Natural killer cell (primary cell): ENCODE results near the gene CDC34. TPM values are rescaled to one million over a fixed set of nuclear protein-coding genes. Genes with fewer than 3 reads are reported as not detected.

ENCODE experiments used
- ATAC-seq, 3 donors: fragments of 150-1000 bp in 2 of 3; fragments of 200-7000 bp in 1 of 3; cut with Tn5 transposase; 1 replicate in 1 of 3; 2 replicates in 2 of 3; pipeline ENCODE4 v1.10.0; 2021; ENCODE audit warnings: mild to moderate bottlenecking in 2 of 3, moderate library complexity in 2 of 3
- DNase-seq, 2 donors: peaks; one replicate each; pipeline versions ENCODE4 v3.0.0 to v3.0.0-alpha.2; 2013 to 2021; ENCODE audit warnings: mixed read lengths in 1 of 2
- H3K27ac ChIP-seq: one replicate; pipeline ENCODE4 v1.5.1; 2013; ENCODE audit warnings: mild to moderate bottlenecking, low read length
- H3K27me3 ChIP-seq: one replicate; pipeline ENCODE4 v1.6.1; 2013; ENCODE audit warnings: low read length; ENCODE audit not compliant: control insufficient read depth, insufficient read depth
- H3K36me3 ChIP-seq: one replicate; pipeline ENCODE4 v1.6.1; 2013; ENCODE audit warnings: low read length; ENCODE audit not compliant: control insufficient read depth, insufficient read depth
- H3K4me1 ChIP-seq: one replicate; pipeline ENCODE4 v1.6.1; 2013; ENCODE audit warnings: low read length; ENCODE audit not compliant: control insufficient read depth, insufficient read depth
- H3K4me3 ChIP-seq: one replicate; pipeline ENCODE4 v1.5.1; 2013; ENCODE audit warnings: low read length
- H3K9me3 ChIP-seq: one replicate; pipeline ENCODE4 v1.6.1; 2013; ENCODE audit warnings: low read length; ENCODE audit not compliant: control insufficient read depth, insufficient read depth
- H3K27ac Mint-ChIP-seq, 2 donors: one replicate each; pipeline ENCODE4 v1.8.0; 2022; ENCODE audit warnings: mild to moderate bottlenecking in 2 of 2, mixed read lengths in 2 of 2, moderate library complexity in 1 of 2
- H3K27me3 Mint-ChIP-seq, 2 donors: one replicate each; pipeline ENCODE4 v1.8.0; 2022; ENCODE audit warnings: low read depth in 2 of 2, mixed read lengths in 2 of 2
- H3K36me3 Mint-ChIP-seq: one replicate; pipeline ENCODE4 v1.8.0; 2022; ENCODE audit warnings: mixed read lengths
- H3K4me1 Mint-ChIP-seq, 2 donors: one replicate each; pipeline ENCODE4 v1.8.0; 2022; ENCODE audit warnings: mixed read lengths in 2 of 2
- H3K4me3 Mint-ChIP-seq: one replicate; pipeline ENCODE4 v1.8.0; 2022; ENCODE audit warnings: mild to moderate bottlenecking, moderate library complexity, mixed read lengths
- H3K9me3 Mint-ChIP-seq, 2 donors: one replicate each; pipeline ENCODE4 v1.8.0; 2022; ENCODE audit warnings: mixed read lengths in 2 of 2
- WGBS: methylation state at CpG from one replicate; pipeline ENCODE4 v1.1.7; 2013; ENCODE audit warnings: missing lambda C conversion rate; ENCODE audit not compliant: insufficient coverage; 5-methylcytosine and 5-hydroxymethylcytosine counted together
- intact Hi-C: fragments of 100-400 bp; cut with micrococcal nuclease; formaldehyde crosslinking; loops from one replicate; pipeline ENCODE4 v1.14.2; 2022
- total RNA-seq, 4 donors: library from RNA; stranded (reverse); fragments of 120-200 nt in 1 of 4; gene quantifications; one replicate each; pipeline versions ENCODE4 v1.2.3 to v1.2.4, GENCODE V29; 2013 to 2022
- TF ChIP-seq, protein P1 (sequence below): fragments of 200-600 bp; IDR thresholded peaks from one replicate; pipeline ENCODE4 v1.8.0; 2022; ENCODE audit warnings: antibody characterized with exemption

Gene CDC34
- total RNA-seq, 3 donors from 2014 or later (not counting 1 experiment from before 2014, with no cell fraction given): 68.5 to 114 (median 101) TPM

- Mint-ChIP-seq H3K4me1 (peaks cover 13 to 28% of the 10 kb centered on the region in 2 donors), H3K36me3 (no peaks in the 10 kb centered on the region), H3K4me3 (no peak overlapping the region), H3K27ac (no peak overlapping the region), H3K27me3 (no peaks in the 10 kb centered on the region), H3K9me3 (no peaks in the 10 kb centered on the region)
- Histone ChIP-seq H3K9me3 (no peaks in the 10 kb centered on the region), H3K27ac (no peak overlapping the region), H3K4me3 (no peak overlapping the region), H3K36me3 (peaks cover 45% of the 10 kb centered on the region), H3K27me3 (no peaks in the 10 kb centered on the region), H3K4me1 (peaks cover 26% of the 10 kb centered on the region)
- ATAC-seq: no peak
- no peak for DNase-seq
- intact Hi-C loops: no loop called here
- TF ChIP-seq, protein P1, sequence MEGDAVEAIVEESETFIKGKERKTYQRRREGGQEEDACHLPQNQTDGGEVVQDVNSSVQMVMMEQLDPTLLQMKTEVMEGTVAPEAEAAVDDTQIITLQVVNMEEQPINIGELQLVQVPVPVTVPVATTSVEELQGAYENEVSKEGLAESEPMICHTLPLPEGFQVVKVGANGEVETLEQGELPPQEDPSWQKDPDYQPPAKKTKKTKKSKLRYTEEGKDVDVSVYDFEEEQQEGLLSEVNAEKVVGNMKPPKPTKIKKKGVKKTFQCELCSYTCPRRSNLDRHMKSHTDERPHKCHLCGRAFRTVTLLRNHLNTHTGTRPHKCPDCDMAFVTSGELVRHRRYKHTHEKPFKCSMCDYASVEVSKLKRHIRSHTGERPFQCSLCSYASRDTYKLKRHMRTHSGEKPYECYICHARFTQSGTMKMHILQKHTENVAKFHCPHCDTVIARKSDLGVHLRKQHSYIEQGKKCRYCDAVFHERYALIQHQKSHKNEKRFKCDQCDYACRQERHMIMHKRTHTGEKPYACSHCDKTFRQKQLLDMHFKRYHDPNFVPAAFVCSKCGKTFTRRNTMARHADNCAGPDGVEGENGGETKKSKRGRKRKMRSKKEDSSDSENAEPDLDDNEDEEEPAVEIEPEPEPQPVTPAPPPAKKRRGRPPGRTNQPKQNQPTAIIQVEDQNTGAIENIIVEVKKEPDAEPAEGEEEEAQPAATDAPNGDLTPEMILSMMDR: no peak
- WGBS: 92% methylated on average over 30 of the region's 30 CpGs
Measured at GRCh38 chr19:539429-540030, 8.0 kb downstream of the CDC34 start.

GRCh38 chr19:540867-541637, 9.5 kb downstream of the CDC34 start:
- peaks cover 13 to 30% of the 10 kb centered on the region in 2 donors for H3K4me1 Mint-ChIP-seq
- no peak for DNase-seq
- no peaks in the 10 kb centered on the region for H3K9me3 ChIP-seq
- no peak overlapping the region for H3K27ac ChIP-seq
- no peak for ATAC-seq
- TF ChIP-seq, protein P1: no peak
- no peak overlapping the region for H3K4me3 Mint-ChIP-seq
- 94% methylated on average over 51 of the region's 51 CpGs for WGBS
- no peak overlapping the region for H3K27ac Mint-ChIP-seq
- no peaks in the 10 kb centered on the region for H3K9me3 Mint-ChIP-seq
- no peak overlapping the region for H3K4me3 ChIP-seq
- no peaks in the 10 kb centered on the region for H3K36me3 Mint-ChIP-seq
- H3K4me1 ChIP-seq: peaks cover 33% of the 10 kb centered on the region
- H3K27me3 Mint-ChIP-seq: no peaks in the 10 kb centered on the region
- intact Hi-C loops: no loop called here
- peaks cover 40% of the 10 kb centered on the region for H3K36me3 ChIP-seq
- H3K27me3 ChIP-seq: no peaks in the 10 kb centered on the region

- Histone ChIP-seq H3K27ac (no peak overlapping the region), H3K4me1 (peaks cover 33% of the 10 kb centered on the region), H3K4me3 (no peak overlapping the region), H3K9me3 (no peaks in the 10 kb centered on the region), H3K36me3 (peaks cover 34% of the 10 kb centered on the region), H3K27me3 (no peaks in the 10 kb centered on the region)
- TF ChIP-seq, protein P1: no peak
- Mint-ChIP-seq H3K36me3 (no peaks in the 10 kb centered on the region), H3K4me3 (no peak overlapping the region), H3K27ac (no peak overlapping the region), H3K27me3 (no peaks in the 10 kb centered on the region), H3K9me3 (no peaks in the 10 kb centered on the region), H3K4me1 (peaks cover 13 to 30% of the 10 kb centered on the region in 2 donors)
- DNase-seq (no peak), ATAC-seq (no peak)
- 93% methylated on average over 26 of the region's 26 CpGs for WGBS
- intact Hi-C loops: loop anchor here (2.0 kb wide), 1 partner anchor 31 kb away; no protein-coding TSS in a partner anchor
Measured at GRCh38 chr19:541699-542098, 10.1 kb downstream of the CDC34 start.
